RWPE2 (cell line): ENCODE results near the gene FRMD3.

ENCODE experiments used
- ATAC-seq: fragments of 200-7000 bp; cut with Tn5 transposase; 3 replicates; pipeline ENCODE4 v1.9.1; 2021; ENCODE audit warnings: low read depth
- DNase-seq: peaks from one replicate; pipeline ENCODE4 v3.0.0-alpha.2; 2020; ENCODE audit warnings: low spot score
- H3K27ac ChIP-seq: fragments of 450-650 bp; 2 replicates; pipeline ENCODE4 v1.5.1; 2017; ENCODE audit warnings: mild to moderate bottlenecking; ENCODE audit not compliant: poor library complexity, severe bottlenecking
- H3K27me3 ChIP-seq: fragments of 250-450 bp; sonication (Bioruptor Pico); 2 replicates; pipeline ENCODE4 v1.5.1; 2021; ENCODE audit warnings: mild to moderate bottlenecking, moderate library complexity; ENCODE audit not compliant: insufficient read depth, poor library complexity, severe bottlenecking
- H3K36me3 ChIP-seq: fragments of 250-450 bp; sonication (Bioruptor Pico); 2 replicates; pipeline ENCODE4 v1.5.1; 2020; ENCODE audit warnings: low read depth, mild to moderate bottlenecking, moderate library complexity
- H3K4me1 ChIP-seq: fragments of 250-450 bp; sonication (Bioruptor Pico); 2 replicates; pipeline ENCODE4 v1.5.1; 2021; ENCODE audit warnings: mild to moderate bottlenecking, moderate library complexity; ENCODE audit not compliant: insufficient read depth, poor library complexity, severe bottlenecking
- H3K4me3 ChIP-seq: fragments of 250-450 bp; sonication (Bioruptor Pico); 2 replicates; pipeline ENCODE4 v1.5.1; 2021; ENCODE audit warnings: mild to moderate bottlenecking, moderate library complexity; ENCODE audit not compliant: severe bottlenecking
- H3K9me3 ChIP-seq: fragments of 250-450 bp; sonication (Bioruptor Pico); 2 replicates; pipeline ENCODE4 v1.5.1; 2021; ENCODE audit warnings: mild to moderate bottlenecking, moderate library complexity; ENCODE audit not compliant: severe bottlenecking
- TF ChIP-seq, protein P1 (sequence below): fragments of 450-650 bp; IDR thresholded peaks from one replicate; pipeline ENCODE4 v1.5.1; 2017; ENCODE audit warnings: mild to moderate bottlenecking, moderate library complexity; ENCODE audit not compliant: poor library complexity, severe bottlenecking

FRMD3 gene

DNA sequence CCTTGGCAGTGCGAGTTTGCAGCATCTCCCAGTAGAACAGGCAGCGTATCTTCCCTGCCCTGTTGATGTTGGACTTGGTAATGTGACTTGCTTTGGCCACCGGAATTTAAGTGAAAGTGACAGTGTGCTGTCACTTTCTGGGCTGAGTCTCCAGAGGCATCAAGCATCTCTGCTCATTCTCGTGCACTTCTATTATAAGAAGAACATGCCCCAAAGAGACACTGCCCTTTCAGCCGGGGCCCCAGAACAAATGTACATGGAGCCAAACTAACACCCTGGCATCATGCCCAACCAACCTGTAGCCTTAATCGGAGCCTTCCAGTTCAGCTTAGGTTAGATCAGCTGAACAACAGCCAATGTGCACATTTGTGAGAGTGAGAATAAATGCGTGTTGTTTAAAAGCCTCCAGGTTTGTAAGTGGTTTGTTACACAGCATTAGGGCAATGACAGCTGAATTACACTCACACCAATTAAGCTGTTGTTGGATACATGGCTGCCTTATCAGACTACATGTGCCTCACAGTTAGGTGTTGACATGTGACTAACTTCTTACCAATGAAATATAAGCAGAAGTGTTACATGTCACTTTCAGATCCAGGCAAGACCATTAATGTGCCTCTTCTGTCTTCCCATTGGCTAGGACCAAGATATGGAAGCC lies 22.1 kb upstream of the FRMD3 start:
- no peak for ATAC-seq
- no peak overlapping the region for H3K4me3 ChIP-seq

DNA sequence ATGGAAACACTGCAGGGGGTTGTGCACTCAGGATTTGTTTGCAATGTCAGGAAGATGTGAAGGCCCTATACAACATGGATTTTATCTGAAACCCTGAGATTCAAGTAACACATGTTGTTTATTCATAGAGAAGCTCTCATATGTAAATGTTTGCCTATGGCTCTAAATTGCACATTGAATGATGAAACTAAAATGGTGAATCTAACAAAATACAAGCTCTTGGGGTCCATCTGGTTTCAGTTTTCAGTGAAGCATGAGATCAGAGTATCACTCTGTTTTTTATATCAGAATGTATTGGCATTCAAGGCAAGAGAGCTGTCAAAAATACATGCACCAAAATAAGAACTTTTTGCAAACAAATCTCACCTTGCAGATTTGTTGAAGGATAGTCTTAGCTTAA lies 19.6 kb upstream of the FRMD3 start:
- ATAC-seq (no peak), DNase-seq (no peak)
- Histone ChIP-seq H3K4me3 (no peak overlapping the region), H3K27ac (no peak overlapping the region), H3K4me1 (no peaks in the 10 kb centered on the region), H3K27me3 (no peaks in the 10 kb centered on the region), H3K9me3 (no peaks in the 10 kb centered on the region), H3K36me3 (no peaks in the 10 kb centered on the region)
- TF ChIP-seq, protein P1, sequence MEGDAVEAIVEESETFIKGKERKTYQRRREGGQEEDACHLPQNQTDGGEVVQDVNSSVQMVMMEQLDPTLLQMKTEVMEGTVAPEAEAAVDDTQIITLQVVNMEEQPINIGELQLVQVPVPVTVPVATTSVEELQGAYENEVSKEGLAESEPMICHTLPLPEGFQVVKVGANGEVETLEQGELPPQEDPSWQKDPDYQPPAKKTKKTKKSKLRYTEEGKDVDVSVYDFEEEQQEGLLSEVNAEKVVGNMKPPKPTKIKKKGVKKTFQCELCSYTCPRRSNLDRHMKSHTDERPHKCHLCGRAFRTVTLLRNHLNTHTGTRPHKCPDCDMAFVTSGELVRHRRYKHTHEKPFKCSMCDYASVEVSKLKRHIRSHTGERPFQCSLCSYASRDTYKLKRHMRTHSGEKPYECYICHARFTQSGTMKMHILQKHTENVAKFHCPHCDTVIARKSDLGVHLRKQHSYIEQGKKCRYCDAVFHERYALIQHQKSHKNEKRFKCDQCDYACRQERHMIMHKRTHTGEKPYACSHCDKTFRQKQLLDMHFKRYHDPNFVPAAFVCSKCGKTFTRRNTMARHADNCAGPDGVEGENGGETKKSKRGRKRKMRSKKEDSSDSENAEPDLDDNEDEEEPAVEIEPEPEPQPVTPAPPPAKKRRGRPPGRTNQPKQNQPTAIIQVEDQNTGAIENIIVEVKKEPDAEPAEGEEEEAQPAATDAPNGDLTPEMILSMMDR = no peak

More for the DNA sequence above, 22.1 kb upstream of the FRMD3 start:
- H3K36me3 ChIP-seq = no peaks in the 10 kb centered on the region
- H3K27ac ChIP-seq = no peak overlapping the region
- H3K9me3 ChIP-seq = no peaks in the 10 kb centered on the region
- H3K4me1 ChIP-seq = no peaks in the 10 kb centered on the region
- TF ChIP-seq, protein P1 = no peak
- H3K27me3 ChIP-seq = no peaks in the 10 kb centered on the region
- no peak for DNase-seq

DNA sequence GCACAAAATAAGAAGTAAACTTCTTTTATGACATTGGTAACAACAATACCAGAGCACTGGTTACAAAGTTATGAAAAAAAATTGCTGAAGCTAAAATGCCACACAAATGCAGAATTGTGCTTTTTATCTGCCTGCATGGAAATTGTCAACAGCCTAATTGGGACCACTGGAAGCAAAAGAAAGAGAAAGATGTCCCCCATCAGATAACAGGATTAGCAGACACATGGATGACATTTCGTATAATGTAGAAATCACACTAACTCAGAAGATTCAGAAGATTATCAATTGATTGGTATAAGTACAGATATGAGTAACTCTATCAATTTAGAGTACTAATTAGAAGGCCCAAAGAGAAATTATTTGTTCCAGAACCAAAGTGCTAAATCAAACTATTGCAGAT lies 19.1 kb upstream of the FRMD3 start:
- TF ChIP-seq, protein P1 = no peak
- H3K4me3 ChIP-seq = no peak overlapping the region
- ATAC-seq = no peak
- DNase-seq = no peak
- H3K4me1 ChIP-seq = no peaks in the 10 kb centered on the region
- no peaks in the 10 kb centered on the region for H3K36me3 ChIP-seq
- H3K9me3 ChIP-seq = no peaks in the 10 kb centered on the region
- no peak overlapping the region for H3K27ac ChIP-seq
- H3K27me3 ChIP-seq = no peaks in the 10 kb centered on the region

DNA sequence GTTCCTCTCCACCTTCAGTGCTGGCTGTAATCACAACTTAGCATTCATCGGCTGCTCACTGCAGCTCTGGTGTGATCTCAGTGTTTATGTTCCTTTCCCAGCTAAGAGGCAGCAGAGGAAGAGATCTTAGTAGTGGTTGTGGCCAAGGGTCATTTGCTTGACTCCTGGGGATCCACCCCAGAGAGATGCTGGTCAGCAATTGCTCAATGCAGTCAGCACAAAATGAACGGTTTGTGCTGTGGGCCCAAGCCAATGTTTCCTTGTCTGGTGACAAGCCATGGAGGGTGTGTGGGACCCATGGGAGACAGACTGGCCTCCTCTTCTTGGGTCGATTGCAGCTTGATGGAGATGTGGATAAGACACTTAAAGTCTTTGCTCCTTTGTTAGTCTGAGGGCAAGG lies 16.1 kb upstream of the FRMD3 start:
- no peak overlapping the region for H3K27ac ChIP-seq
- DNase-seq = no peak
- no peaks in the 10 kb centered on the region for H3K4me1 ChIP-seq
- H3K27me3 ChIP-seq = no peaks in the 10 kb centered on the region
- TF ChIP-seq, protein P1 = no peak
- H3K36me3 ChIP-seq = no peaks in the 10 kb centered on the region
- ATAC-seq = no peak
- H3K4me3 ChIP-seq = no peak overlapping the region
- no peaks in the 10 kb centered on the region for H3K9me3 ChIP-seq

DNA sequence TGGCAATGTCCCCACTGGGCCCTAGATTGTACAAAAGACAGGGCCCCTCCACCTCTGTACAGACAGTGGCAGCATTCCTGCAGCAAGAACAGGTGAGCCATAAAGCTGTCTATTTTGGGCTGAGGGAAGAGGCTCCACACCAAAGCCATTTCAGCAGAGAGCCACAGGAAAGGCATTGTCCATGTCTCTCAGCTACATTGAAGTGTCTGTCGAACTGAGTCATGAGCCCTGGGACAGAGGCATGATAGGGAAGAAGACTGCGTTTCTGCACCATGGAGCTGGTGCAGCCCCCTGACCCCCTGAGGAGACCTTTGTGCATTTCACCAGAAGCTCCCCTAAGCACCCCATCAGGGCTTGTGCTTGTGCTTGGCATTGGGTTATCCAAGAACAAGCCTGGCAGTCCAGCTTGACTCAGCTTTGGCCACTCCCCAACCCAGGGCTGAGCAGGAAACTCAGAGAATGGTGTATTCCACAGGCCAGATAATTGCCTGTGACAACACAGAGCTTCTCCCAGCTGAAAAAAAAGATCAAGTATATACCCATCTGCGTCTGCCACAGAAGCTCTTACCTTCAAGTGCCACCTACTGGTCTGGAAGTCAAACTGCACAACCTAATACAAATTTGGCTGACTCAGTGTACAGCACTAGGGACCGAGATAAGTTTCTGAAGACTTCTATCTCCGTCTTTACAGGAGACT lies 5.9 kb upstream of the FRMD3 start:
- Histone ChIP-seq H3K4me1 (no peaks in the 10 kb centered on the region), H3K9me3 (no peaks in the 10 kb centered on the region), H3K27ac (no peak overlapping the region), H3K4me3 (no peak overlapping the region), H3K27me3 (peaks cover 10% of the 10 kb centered on the region), H3K36me3 (no peaks in the 10 kb centered on the region)
- peak; percentile 51 for ATAC-seq
- TF ChIP-seq, protein P1 = peak; percentile 60
- no peak for DNase-seq
